ENCODE measurements around the gene MACROD2.
A peak's percentile ranks its signal among the peaks of the same experiment; 100 is the strongest.

The MACROD2 gene

DNA sequence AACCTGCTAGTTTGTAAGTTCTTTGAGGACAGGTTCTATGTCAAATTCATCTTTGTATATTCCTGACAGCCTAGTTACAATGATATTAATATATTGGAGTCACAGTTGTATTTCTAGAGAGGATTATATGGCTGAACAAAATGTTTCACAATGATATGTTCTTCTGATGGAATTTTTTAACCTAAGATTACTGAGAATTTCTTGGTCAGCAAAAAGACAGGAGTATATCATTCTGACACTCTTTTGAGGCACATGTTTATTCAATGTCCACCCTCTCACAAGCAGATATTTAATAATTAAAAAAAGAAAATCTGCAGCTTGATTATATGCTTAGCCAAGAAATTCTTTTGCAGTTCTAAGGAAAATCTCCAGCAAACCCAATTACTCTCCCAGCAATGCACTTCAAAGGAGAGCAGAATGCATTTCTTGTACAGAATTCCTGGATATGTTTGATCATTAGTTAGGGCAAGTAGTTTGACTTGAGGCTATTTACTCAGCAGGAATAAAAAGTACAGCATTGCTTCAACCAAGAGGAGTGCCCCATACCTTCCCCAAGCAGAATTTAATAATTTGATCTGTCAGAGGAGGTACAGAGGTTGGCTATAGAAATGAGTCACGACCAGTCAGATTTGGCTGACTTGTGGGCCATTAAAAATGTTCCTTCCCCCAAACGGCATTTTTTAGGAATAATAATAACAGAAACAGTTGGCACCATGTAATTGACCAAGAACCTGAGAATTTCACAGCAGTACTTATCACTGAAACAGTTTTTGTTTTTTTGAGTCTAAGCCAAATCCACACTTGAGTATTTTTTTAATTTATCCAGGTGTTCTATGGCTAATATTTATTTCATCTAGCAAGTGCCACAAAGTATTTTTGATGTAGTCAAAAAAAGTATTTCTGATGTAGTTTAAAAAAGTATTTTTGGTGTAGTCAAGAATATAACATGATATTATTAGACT is 850.2 kb downstream of the MACROD2 start:
- no peak for DNase-seq (ENCODE audit: low spot score)
- no peak for FAIRE-seq

DNA sequence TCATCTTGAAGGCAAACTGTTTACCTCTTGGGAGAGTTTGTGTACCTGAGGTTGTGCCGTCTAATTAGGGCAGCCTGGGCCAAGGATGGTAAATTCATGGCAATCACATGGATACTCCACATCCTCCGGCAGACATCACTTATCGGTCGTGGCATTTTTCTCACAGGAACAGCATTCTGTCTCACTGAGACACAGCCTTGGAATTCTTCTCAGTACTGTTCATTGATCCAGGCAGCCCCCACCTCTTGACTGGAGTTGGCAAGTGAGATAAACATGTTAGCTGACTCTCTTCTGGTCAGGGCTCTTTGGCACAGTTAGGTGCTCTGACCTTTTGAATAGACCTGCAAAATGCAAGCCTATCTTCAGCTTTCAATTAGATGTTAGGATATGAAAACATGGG is 853.5 kb downstream of the MACROD2 start:
- DNase-seq (ENCODE audit: low spot score) (no peak), FAIRE-seq (no peak)

DNA sequence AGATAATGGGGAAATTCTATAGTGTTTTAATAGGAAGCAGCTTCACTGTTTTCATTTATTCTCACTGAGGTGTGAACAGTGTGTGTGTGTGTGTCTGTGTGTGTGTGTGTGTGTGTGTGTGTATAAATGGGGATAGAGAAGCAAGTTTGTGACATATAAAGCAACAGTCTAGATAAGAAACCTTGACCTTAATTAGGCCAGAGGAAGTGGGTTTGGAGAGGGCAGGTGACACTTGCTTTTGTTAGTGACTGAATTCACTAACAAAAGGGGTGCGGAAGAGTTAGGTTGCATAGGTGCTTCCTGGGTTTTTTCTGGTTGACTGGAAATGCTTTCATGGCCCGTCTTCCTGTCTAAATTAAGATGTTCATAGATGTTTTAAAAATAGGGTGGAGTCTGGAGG is 857.8 kb downstream of the MACROD2 start:
- no peak for DNase-seq (ENCODE audit: low spot score)
- no peak for FAIRE-seq

DNA sequence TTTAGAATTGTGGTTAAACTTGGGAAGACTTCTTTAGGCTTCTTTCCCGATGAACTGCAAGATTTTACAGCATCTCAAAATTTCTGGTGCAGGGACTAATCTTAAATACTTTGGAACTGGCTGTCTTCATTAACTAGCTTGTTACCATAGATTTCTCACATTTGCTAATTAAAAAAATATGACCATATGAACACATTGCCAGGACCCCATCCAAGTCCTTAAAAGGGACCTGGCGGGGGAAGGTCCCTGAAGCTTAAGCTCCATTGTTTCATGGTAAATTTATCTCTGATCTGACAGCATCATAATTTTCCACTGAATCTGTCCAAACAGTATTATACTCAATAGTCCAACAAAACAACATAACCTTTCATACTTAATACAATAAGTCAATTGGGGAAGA is 859.9 kb downstream of the MACROD2 start:
- no peak for DNase-seq (ENCODE audit: low spot score)
- FAIRE-seq = no peak

DNA sequence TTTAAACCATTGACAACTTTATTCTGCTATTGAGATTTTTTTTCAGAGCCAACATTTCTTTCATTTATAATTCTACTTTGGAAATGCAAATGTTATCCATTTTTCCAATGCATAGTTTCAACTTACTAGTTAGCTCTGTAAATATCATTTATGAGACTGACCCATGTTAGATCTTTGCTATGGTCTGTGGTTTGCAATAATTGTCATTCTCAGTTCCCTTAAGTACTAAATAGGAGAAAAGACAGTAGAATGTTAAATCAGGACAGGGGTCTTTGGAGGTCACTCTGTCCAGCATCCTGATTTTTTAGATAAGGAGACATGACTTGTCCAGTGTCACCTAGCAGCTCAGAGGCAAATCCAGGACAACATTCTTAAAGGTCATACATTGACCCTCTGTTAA is 864.3 kb downstream of the MACROD2 start:
- DNase-seq (ENCODE audit: low spot score) (no peak), FAIRE-seq (no peak)

DNA sequence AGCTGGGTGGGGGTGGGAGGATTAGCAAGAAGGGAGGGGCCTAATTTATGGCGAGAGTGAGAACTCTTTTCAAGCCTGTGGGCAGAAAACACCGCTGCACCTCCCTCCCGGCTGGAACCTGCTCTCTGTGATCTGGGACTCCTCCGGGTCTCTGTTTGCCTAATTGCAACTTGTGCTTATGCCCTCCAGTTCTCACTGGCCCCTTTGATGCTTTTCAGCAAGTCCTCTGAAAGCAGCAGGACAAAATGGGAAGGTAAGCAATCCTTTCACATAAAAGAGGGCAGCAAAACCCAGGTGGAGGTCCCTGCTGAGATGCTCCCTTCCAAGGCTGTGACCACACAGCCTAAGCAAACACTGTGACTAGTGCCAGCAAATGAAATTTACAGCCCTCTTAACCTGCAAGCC is 865.1 kb downstream of the MACROD2 start:
- FAIRE-seq = no peak
- DNase-seq (ENCODE audit: low spot score) = no peak

DNA sequence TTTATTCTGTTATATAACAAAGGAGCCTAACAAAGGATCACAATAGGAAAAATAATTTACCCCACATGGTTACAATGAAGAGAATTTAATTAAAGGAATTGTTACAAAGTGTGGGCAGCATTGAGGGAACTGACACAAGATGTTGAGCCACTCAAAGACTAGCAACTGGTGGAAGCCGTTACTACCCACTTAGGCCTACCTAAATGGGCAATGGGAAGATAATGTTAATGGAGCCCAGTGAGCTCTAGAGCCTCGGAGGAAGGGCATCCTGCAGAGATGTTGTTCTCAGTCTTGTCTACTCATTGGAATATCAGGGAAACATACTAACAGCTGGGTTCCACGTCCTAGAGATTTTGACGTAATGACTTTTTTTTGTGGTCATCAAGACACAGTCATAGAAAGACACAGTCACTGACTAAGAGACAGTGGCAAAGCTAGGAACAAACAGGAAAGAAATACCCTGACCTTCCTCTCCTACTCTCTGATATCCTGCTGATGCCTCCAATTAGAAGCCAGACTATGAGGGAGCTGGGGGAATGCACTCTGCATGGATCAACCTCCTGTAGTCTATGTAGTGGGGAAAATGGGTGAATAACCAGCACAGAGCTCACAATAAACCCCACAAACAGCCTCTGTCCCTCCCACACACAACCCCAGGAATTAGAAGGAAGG is 865.8 kb downstream of the MACROD2 start:
- FAIRE-seq (no peak), DNase-seq (ENCODE audit: low spot score) (no peak)

DNA sequence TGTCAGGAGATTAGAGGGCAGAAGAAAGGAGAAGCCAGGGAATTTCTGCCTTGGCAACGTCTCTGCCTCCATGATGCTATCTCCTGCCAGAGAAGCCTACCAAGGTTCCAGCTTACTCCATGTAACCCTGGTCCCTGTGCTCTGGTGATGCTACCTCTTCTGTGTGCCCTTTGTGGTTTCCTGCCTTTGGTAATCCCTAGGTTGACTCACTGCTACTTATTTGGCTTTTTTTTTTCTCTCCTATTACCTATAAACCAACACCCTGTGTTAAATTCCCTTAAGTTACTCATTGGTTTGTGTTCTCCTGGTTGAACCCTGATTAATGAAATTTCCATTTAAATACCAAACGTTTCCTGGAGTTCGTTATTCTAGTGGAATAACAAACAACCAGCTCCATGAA is 869.9 kb downstream of the MACROD2 start:
- FAIRE-seq (no peak), DNase-seq (ENCODE audit: low spot score) (peak; percentile 21)

DNA sequence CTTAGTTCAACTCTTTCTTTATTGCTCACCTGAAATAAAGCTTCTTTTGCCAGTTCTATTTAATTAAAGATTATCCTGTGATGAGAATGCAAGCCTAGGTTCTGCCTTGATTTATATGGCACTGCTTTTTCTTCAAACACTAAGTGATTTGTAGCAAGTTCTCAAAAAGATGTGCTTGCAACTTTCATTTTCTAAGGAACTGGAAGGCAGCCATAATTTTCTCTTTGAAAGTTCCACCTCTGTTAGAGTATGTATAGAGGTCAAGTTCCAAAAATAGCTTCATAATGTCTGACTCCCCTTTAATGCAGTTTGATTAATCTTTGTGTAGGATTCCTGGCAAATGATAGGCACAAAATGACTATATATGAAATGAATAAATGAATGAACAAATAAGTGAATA is 870.4 kb downstream of the MACROD2 start:
- FAIRE-seq (no peak), DNase-seq (ENCODE audit: low spot score) (no peak)

DNA sequence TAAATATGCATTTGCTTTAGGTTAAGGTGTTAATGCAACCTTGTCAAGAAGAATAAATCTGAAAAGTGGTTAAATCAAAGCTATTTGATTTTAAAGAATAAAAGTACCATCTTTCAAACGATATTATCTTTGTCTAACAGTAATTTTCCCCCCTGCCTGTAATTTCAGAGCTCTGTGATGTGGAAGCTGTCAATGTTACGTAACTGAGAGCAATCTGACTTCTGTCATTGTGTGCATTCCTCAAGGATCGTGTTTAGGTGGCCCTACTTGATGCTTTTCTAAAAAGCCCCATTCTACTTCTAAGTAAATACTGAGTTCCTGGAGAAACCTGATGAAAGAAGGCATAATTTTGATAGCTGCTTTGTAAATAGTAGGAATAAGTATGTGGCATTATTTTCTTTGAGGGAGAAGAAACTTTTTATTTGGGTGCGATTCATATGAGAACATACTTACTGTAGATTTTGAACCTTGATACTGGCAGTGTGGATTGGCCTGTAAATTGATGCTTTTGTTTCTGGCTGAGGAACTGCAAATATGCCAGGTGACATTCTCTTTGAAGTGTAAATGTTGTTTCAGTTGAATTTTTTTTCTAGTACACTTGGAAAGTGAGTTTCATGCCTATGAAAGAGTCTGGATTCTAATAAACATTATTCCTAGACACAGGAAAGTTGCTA is 871.7 kb downstream of the MACROD2 start:
- no peak for DNase-seq (ENCODE audit: low spot score)
- no peak for FAIRE-seq

DNA sequence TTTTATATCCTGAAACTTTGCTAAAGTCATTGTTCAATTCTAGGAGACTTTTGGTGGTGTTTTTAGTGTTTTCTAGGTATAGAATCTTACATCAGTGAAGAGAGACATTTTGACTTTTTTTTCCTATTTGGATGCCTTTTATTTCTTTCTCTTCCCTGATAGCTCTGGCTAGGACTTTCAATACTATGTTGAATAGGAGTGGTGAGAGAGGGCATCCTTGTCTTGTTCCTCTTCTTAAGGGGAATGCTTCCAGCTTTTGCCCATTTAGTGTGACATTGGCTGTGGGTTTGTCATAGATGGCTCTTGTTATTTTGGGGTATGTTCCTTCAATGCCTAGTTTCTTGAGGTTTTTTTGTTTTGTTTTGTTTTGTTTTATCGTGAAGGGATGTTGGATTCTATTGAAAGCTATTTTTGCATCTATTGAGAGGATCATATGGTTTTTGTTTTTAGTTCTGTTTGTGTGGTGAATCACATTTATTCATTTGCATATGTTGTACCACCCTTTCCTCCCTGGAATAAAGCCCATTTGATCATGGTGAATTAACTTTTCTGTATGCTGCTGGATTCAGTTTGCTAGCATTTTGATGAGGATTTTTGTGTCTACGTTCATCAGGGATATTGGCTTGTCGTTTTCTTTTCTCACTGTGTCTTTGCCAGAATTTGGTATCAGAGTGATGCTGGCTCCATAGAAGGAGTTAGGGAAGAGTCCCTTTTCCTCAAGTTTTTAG is 882.1 kb downstream of the MACROD2 start:
- no peak for FAIRE-seq
- no peak for DNase-seq (ENCODE audit: low spot score)

DNA sequence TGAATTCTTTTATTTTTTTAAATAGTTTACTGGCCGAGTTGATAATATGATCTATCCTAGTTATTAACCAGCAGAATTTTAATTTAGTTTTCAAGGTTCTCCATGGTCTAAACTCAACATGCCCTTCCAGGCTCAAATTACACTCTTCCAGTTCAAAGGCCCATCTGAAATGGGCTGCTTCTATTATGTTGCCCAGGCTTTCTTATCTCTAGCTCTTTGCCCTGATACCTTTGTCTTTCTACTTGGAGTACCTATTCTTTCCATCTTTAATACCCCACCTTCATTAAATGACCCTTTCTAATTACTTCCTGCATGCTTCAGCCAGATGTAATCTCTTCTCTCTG is 883.3 kb downstream of the MACROD2 start:
- FAIRE-seq = no peak

DNA sequence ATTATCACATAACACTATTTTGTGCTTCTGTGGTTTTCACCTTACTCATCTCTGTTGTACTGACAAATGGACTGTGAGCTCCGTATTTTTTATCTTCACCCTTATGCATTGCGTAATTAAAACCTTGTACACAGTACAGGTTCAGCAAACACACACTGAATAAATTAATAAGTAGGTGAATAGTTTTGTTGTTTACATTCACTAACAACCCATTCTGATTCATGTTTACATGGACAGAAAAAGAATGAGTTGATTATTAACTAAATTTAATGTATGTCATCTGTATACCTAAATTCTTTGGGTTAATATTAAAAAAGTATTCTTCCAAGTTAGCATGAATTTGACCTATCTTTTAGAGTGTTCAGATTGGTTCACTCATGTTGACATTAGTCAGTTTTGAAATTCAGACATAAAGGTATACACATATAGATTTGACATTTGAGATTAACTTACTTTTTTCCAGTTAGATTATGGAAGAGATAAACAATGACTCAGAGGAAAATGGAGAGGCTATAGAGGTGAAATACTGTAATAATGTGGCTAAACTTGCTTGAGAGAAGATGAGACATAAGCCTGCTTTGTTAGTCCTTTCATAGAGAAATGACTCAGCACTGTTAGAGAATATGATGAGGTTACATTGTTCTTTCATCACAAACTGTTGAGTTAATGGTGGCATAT is 883.8 kb downstream of the MACROD2 start:
- peak; percentile 68 for DNase-seq (ENCODE audit: low spot score)
- FAIRE-seq = peak; percentile 65

More for the DNA sequence above, 883.3 kb downstream of the MACROD2 start:
- DNase-seq (ENCODE audit: low spot score) = no peak

DNA sequence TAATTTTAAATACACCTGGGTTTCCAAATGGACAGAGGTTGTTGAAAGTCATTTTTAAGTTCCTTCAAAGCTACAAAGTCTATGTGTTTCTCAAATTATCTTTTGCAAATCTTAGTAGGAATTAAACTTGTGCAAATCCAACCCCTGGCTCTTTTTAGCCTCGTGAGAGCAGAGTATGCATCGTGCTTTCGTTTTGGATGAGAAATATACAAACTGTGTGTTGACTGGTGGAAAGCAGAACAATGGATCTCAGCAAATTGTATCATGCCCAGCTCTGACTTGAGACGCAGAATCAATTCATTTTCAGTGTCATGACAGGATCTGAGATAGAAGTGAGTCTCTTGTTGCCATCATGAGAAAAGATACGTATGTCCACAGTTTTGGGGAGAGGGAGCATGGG is 884.5 kb downstream of the MACROD2 start:
- no peak for FAIRE-seq
- no peak for DNase-seq (ENCODE audit: low spot score)

DNA sequence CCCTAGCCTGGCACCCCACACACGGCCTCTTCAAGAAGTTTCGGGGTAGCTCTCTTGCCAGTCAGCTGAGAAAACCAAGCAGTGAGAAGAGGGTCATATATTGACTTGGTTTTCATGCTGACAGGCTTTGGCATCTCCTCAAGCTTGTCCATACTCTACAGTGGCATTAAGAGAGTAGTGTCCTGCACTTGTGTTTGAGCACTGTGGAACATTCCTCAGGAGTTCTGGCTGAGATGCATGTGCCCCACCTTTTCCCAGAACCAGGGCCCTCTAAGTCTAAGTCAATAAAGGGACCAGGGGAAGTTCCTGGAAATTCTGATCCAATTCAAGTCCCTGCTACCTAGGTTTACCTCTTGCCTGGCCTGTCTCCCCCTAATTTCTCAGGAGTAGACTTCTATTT is 886.2 kb downstream of the MACROD2 start:
- no peak for DNase-seq (ENCODE audit: low spot score)
- no peak for FAIRE-seq

DNA sequence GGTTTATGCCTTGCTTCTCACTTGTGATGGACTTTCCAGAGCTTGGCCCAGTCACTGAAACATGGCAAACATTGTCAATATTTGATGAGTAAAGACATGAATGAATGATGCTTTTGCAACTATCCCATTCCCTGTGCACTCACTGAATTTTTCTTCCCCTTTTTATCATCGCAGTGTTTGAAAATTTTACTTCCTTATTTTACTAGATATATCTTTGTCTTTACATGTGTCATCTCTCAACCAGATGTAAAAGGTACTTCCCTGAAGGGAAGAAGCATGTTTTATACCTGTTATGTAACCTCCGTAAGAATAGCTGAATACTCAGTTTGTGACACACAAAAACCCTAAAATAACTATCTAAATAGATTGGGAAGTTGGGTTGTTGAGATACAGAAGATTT is 886.8 kb downstream of the MACROD2 start:
- FAIRE-seq (no peak), DNase-seq (ENCODE audit: low spot score) (no peak)

DNA sequence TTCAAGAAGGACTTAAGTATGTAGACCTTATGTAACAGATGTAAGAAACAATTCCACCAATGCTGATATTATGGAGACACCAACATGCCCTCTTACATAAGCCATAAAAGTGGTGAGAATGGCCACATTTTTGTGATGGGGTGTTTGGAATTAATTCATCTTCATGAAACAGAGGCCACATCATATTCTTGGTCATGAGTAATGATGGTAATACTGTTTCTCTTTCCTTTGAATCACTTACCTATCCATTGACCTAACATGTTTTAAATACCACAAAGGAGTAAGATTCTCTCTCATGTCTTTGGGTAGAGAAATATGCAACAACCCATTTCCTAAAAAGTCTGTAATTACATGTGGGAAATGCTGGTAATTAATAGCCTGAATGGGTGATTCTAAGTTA is 887.5 kb downstream of the MACROD2 start:
- DNase-seq (ENCODE audit: low spot score) (no peak), FAIRE-seq (no peak)

DNA sequence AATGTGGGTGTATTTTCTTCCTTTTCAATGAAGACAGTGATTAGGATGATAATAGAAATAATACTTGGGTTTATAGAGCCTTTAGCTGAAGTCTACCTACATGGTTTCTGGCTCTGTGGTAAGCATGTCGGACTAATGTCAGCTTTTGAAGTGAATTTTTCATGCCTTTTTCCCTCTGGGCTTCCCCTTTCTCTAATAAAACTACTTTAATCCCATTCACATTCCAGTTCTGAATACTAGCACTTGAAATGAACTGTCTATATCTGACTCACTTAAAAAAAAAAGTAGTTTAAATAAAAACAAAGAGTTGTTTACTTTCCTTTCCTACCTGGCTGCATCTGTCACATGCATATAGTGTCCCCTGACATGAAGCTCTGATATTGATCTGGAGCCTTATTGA is 888.0 kb downstream of the MACROD2 start:
- FAIRE-seq (no peak), DNase-seq (ENCODE audit: low spot score) (no peak)

DNA sequence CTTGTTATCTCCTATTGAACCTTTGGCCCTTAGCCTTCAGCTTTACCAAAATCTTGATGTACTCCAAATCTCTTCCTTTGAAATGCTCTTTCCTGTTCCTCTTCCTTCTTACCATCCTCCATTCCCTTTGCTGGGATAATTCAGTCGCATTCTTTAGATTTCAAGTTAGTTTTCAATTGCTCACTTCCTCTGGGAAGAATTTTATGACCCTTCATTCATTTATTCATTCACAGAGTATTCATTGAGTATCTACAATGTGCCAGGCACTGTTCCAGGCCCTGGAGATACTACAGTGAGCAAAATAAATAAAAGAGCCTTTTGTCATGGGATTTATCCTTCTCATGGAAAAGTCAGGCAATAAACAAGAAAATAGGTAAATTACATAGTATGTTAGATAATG is 890.3 kb downstream of the MACROD2 start:
- FAIRE-seq (no peak), DNase-seq (ENCODE audit: low spot score) (no peak)

DNA sequence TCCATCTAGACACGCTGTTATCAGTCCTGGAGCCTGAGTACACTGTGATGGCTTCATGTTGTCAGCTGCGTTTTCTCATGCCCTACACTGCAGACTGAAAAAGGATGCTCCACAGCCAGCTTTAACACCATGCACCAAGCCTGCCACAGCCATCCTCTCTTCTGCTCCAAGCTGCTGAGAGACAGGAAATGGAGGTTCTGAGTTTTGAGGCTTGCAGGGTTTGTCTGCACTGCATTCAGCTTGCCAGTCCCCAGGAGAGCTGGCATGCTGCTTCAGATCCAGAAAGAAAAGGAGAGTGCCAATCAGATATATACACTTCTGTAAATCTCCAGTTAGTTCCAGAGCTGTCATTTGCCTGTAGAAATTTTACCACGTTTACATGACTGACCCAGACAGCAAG is 892.8 kb downstream of the MACROD2 start:
- DNase-seq (ENCODE audit: low spot score) (no peak), FAIRE-seq (no peak)

Data from RCC 7860 (cell line).